NCI-H2171 treated with DMSO at 0.1 percent for 48 hours (cell line): ENCODE measurements around the gene CCDC34.

Experiments used
- DNase-seq: peaks from one replicate; lab custom pipeline; 2025; lab: John Stamatoyannopoulos, UW

Gene CCDC34

GRCh38 chr11:27290261-27291050 lies 72.6 kb downstream of the CCDC34 start:
- no peak for DNase-seq
